Measurements from ENCODE around the gene L3MBTL4. TPM values are rescaled to one million over a fixed set of nuclear protein-coding genes. Genes with fewer than 3 reads are reported as not detected.

Gene L3MBTL4
- total and polyA plus RNA-seq, 9 of the 15 experiments (the other 6 are each of a cell fraction or from before 2014, with no cell fraction given): not detected

- Histone ChIP-seq H2AFZ (ENCODE audit: low read depth, low read length) (no peak overlapping the region), H3K27ac (ENCODE audit: extremely low read depth, low read depth, low read length) (no peak overlapping the region), H3K27me3 (ENCODE audit: control insufficient read depth in 2 of 2, insufficient read depth in 2 of 2, low read length in 2 of 2) (no peaks in the 10 kb centered on the region), H4K20me1 (replicated peaks; ENCODE audit: control insufficient read depth, insufficient read depth, low read length) (no peaks in the 10 kb centered on the region), H3K9me3 (replicated peaks; ENCODE audit: control insufficient read depth, insufficient read depth, low read depth, low read length) (no peaks in the 10 kb centered on the region), H3K4me3 (no peak overlapping the region), H3K9me1 (ENCODE audit: control insufficient read depth, insufficient read depth, low read length) (no peaks in the 10 kb centered on the region), H3K4me1 (replicated peaks in 1 of 2; ENCODE audit: control insufficient read depth in 2 of 2, insufficient read depth in 2 of 2, low read length in 2 of 2) (no peaks in the 10 kb centered on the region), H3K9ac (ENCODE audit: insufficient read depth in 1 of 2, low read depth in 2 of 2, low read length in 2 of 2) (no peak overlapping the region), H3K4me2 (ENCODE audit: insufficient read depth, low read length) (no peak overlapping the region), H3K36me3 (ENCODE audit: control insufficient read depth, insufficient read depth, low read length) (no peaks in the 10 kb centered on the region), H3K79me2 (ENCODE audit: control insufficient read depth, insufficient read depth, low read length) (no peaks in the 10 kb centered on the region)
- TF ChIP-seq KLF13 (tag; IDR thresholded peaks at IDR 0.05; ENCODE audit: borderline replicate concordance, low read depth): no peak
- no peak for TF ChIP-seq ZNF354B (CRISPR knock-in tag; IDR thresholded peaks at IDR 0.05)
- CTCF ChIA-PET (ENCODE audit: low intra/inter-chr PET ratio): no interaction called here
- BruUV-seq (replicated peaks): no TSS peak
- no peak for DNase-seq (ENCODE audit: extremely low read depth in 1 of 4, low spot score in 3 of 4)
- no peak for FAIRE-seq
- POLR2A ChIA-PET: no interaction called here
- intact Hi-C loops (cut with micrococcal nuclease) (no loop called here), in situ Hi-C loops (cut with MboI) (no loop called here)
- ATAC-seq: no peak
- WGBS (ENCODE audit: insufficient coverage, low coverage, missing lambda C conversion rate): 0% methylated on average over 3 of the region's 3 CpGs
These were observed 472.8 kb downstream of the L3MBTL4 start for GRCh38 chr18:5941890-5942289.

GRCh38 chr18:5939801-5940667 is 474.7 kb downstream of the L3MBTL4 start:
- DNase-seq (ENCODE audit: extremely low read depth in 1 of 4, low spot score in 3 of 4) (no peak), ATAC-seq (no peak), FAIRE-seq (no peak)
- H3K4me2 ChIP-seq (ENCODE audit: insufficient read depth, low read length): no peak overlapping the region
- no peak overlapping the region for H3K27ac ChIP-seq (ENCODE audit: extremely low read depth, low read depth, low read length)
- intact Hi-C loops (cut with micrococcal nuclease) (no loop called here), in situ Hi-C loops (cut with MboI) (no loop called here)
- no peaks in the 10 kb centered on the region for H3K27me3 ChIP-seq (ENCODE audit: control insufficient read depth in 2 of 2, insufficient read depth in 2 of 2, low read length in 2 of 2)
- no peak overlapping the region for H2AFZ ChIP-seq (ENCODE audit: low read depth, low read length)
- no peaks in the 10 kb centered on the region for H4K20me1 ChIP-seq (replicated peaks; ENCODE audit: control insufficient read depth, insufficient read depth, low read length)
- no peaks in the 10 kb centered on the region for H3K4me1 ChIP-seq (replicated peaks in 1 of 2; ENCODE audit: control insufficient read depth in 2 of 2, insufficient read depth in 2 of 2, low read length in 2 of 2)
- WGBS (ENCODE audit: insufficient coverage, low coverage, missing lambda C conversion rate): 2% methylated on average over 7 of the region's 7 CpGs
- H3K79me2 ChIP-seq (ENCODE audit: control insufficient read depth, insufficient read depth, low read length): no peaks in the 10 kb centered on the region
- CTCF ChIA-PET (ENCODE audit: low intra/inter-chr PET ratio): no interaction called here
- POLR2A ChIA-PET: no interaction called here
- H3K9me3 ChIP-seq (replicated peaks; ENCODE audit: control insufficient read depth, insufficient read depth, low read depth, low read length): no peaks in the 10 kb centered on the region
- H3K9me1 ChIP-seq (ENCODE audit: control insufficient read depth, insufficient read depth, low read length): no peaks in the 10 kb centered on the region
- TF ChIP-seq POLR2G (IDR thresholded peaks at IDR 0.05; ENCODE audit: low read depth, low read length): no peak
- TF ChIP-seq CEBPB (tag; IDR thresholded peaks at IDR 0.05): 0 out of 2 replicates have a peak, but pooled peaks have one; percentile 10
- H3K4me3 ChIP-seq: no peak overlapping the region
- no TSS peak for BruUV-seq (replicated peaks)
- H3K36me3 ChIP-seq (ENCODE audit: control insufficient read depth, insufficient read depth, low read length): no peaks in the 10 kb centered on the region
- no peak overlapping the region for H3K9ac ChIP-seq (ENCODE audit: insufficient read depth in 1 of 2, low read depth in 2 of 2, low read length in 2 of 2)

All from K562 (cell line).